Measurements from ENCODE around the gene ZNF865.
A peak's percentile ranks its signal among the peaks of the same experiment; 100 is the strongest.

The ZNF865 gene

DNA sequence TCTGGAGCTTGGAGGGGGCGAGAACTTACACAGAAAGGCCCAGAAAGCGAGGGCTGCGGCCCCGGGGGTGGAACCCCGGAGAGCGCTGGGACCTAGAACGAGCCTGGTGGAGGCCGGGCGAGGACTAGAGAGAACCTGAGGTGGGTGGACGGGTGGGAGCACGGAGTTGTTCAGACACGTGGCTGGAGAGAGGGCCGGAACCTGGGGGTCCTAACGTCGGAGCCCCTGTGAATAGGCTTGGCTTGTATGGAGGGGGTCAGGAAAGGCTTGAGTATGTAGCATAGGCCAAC is 38.4 kb downstream of the ZNF865 start:
- TF ChIP-seq, protein P1, sequence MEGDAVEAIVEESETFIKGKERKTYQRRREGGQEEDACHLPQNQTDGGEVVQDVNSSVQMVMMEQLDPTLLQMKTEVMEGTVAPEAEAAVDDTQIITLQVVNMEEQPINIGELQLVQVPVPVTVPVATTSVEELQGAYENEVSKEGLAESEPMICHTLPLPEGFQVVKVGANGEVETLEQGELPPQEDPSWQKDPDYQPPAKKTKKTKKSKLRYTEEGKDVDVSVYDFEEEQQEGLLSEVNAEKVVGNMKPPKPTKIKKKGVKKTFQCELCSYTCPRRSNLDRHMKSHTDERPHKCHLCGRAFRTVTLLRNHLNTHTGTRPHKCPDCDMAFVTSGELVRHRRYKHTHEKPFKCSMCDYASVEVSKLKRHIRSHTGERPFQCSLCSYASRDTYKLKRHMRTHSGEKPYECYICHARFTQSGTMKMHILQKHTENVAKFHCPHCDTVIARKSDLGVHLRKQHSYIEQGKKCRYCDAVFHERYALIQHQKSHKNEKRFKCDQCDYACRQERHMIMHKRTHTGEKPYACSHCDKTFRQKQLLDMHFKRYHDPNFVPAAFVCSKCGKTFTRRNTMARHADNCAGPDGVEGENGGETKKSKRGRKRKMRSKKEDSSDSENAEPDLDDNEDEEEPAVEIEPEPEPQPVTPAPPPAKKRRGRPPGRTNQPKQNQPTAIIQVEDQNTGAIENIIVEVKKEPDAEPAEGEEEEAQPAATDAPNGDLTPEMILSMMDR (IDR thresholded peaks at IDR 0.05; ENCODE audit: low read depth, low read length), result no peak
- no peak for DNase-seq (ENCODE audit: low read depth, low spot score)
- in situ Hi-C loops (cut with HindIII; ENCODE audit: low sequenced_read_pairs), result no loop called here
- peak overlapping the region; percentile 75 for H3K4me3 ChIP-seq (ENCODE audit: low read depth, low read length)

DNA sequence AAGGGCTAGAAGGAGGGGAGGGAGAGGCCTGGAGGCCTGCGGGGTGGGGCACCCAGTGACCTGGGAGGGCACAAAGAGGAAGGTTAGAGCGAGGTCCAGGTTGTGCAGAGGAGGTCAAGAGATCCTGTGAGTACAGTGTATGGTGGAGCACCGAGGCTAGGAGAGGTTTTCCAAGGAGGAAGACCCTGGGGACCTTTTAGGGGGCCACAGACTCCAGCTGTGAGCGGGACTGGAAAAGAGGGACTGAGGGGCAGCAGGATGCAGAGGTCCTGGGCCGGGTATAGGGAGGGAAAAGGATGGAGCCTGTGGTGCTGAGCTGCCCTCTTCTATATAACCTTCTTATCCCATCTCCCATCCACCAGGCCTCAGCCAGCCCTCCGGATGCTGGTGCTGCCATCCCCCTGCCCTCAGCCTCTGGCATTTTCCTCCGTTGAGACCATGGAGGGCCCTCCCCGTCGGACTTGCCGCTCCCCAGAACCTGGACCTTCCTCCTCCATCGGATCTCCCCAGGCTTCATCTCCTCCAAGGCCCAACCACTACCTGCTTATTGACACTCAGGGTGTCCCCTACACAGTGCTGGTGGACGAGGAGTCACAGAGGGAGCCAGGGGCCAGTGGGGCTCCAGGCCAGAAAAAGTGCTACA is 38.9 kb downstream of the ZNF865 start:
- in situ Hi-C loops (cut with HindIII; ENCODE audit: low sequenced_read_pairs), result no loop called here
- TF ChIP-seq, protein P1 (IDR thresholded peaks at IDR 0.05; ENCODE audit: low read depth, low read length), result no peak
- no peak for DNase-seq (ENCODE audit: low read depth, low spot score)
- H3K4me3 ChIP-seq (ENCODE audit: low read depth, low read length), result peak overlapping the region; percentile 75

DNA sequence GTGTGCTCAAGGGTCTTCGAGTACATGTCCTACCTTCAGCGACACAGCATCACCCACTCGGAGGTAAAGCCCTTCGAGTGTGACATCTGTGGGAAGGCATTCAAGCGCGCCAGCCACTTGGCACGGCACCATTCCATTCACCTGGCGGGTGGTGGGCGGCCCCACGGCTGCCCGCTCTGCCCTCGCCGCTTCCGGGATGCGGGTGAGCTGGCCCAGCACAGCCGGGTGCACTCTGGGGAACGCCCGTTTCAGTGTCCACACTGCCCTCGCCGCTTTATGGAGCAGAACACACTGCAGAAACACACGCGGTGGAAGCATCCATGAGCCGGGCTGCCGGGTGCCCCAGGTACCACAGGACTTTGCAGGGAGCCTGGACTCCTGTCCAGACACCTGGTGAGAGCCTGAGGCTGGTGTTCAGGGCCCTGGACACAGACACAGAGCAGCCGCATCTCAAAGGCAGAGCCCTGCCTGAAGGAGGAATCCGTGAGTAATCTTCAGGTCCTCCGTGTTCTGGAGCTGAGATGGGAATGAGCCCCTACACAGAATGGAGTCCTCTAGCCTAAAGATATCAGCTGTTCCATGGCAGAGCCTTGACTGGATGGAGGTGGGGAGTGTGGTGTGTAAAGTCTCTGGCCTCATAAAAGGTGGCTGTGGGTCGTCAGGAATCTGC is 39.5 kb downstream of the ZNF865 start:
- peak overlapping the region; percentile 75 for H3K4me3 ChIP-seq (ENCODE audit: low read depth, low read length)

DNA sequence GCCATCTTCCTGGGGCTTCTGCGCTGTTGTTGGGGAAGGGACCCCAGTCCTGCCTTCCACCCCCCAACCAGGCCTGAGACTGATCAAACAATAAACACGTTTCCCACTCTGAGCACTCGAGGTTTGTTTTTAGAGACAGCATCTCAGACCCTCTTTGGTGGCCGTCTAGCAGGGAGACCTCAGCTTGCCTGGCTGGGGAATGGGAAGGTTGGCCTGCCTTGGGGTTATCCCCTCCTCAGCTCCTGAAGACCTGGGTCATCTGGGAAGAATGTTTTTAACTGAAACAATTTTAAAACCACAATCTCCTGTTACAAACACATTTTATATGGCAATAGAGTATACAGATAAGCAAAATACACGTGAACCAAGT is 40.0 kb downstream of the ZNF865 start:
- TF ChIP-seq, protein P1 (IDR thresholded peaks at IDR 0.05; ENCODE audit: low read depth, low read length), result no peak
- in situ Hi-C loops (cut with HindIII; ENCODE audit: low sequenced_read_pairs), result no loop called here
- no peak for DNase-seq (ENCODE audit: low read depth, low spot score)
- no peak overlapping the region for H3K4me3 ChIP-seq (ENCODE audit: low read depth, low read length)

More for the DNA sequence above, 39.5 kb downstream of the ZNF865 start:
- in situ Hi-C loops (cut with HindIII; ENCODE audit: low sequenced_read_pairs), result no loop called here
- no peak for DNase-seq (ENCODE audit: low read depth, low spot score)
- TF ChIP-seq, protein P1 (IDR thresholded peaks at IDR 0.05; ENCODE audit: low read depth, low read length), result no peak

DNA sequence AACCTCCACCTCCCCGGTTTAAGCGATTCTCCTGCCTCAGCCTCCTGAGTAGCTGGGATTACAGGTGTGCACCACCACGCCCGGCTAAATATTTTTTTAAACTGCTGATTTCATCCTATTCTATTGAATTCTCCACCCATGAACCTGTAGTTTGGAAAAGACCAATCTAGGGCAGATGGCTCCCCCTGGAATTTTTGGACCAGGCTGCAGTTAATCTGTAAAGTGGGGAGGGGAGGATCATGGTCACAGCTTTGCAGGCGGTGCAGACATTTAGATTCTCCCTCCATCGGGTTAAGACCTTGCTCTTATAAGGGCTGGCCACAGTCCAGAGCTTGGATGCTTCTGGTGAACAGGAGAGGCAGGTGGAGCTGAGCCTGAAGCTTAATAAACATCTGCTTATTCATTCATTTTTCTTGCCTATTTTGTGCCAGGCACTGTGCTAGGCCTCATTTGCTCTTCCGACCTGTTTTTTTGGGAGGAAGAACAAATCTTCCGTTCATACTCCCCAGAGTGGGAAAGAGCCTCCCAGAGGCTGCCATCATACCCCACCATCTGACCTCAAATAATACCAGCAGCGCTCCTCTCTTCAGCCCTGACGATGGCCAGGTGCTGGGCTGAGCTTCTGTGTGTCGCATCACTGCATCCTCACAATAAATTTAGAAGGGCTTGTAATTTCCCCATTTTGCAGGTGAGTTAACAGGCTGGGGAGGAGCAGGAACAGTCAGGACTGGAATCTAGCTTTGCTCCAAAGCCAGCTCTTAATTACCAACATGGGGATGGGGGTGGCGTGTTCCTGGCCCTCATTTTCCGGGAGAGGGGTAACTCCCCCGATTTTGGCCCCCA is 41.7 kb downstream of the ZNF865 start:
- peak overlapping the region; percentile 71 for H3K4me3 ChIP-seq (ENCODE audit: low read depth, low read length)
- no peak for DNase-seq (ENCODE audit: low read depth, low spot score)
- in situ Hi-C loops (cut with HindIII; ENCODE audit: low sequenced_read_pairs), result no loop called here
- TF ChIP-seq, protein P1 (IDR thresholded peaks at IDR 0.05; ENCODE audit: low read depth, low read length), result no peak

DNA sequence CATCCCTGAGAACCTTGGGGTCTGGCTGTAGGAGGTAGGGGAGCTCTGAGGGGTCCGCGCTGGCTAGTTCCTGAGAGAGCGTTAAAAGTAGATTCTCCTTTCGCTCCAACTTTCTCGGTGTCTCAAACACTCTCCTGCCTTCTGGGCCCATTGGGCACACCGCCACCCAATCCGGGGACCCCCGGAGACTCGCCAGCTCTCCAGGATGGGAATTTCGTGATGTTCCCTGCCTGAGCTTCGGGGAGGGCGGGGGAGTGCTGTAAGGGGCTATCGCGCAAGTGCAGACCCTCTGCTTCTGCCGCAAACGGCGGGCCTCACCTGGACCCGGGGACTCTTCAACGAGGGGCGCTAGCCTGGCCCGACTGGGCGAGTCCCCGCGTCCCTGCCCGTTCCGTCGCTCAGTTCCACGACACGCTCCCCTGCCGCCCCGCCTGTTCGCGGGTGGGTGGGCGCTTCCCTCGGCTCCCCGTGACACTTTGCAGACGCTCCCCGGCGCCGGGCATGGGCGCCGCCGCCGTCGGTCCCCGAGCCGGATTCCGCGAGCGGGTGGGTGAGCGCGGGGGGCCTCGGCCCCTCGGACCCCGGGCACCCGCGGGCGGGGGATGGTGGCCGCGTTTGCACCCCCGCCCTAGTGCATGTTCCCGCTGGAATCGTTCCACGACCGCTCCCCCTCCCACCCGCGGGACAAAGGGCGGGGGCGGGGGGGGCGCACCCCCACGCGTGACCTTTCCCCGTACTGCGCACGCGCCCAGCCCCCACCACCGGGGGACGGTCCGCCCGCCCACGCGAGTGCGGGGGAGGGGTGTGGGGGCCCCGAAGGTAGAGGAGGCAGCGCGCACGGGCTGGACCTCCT is 42.5 kb downstream of the ZNF865 start, which contains the start of gene CCDC106:
Gene CCDC106 (plus strand): TSS at position 481 of the 853 bp plus-strand sequence. CDS start 835 bp downstream, outside the sequence.
- peak within 1 kb of the TSS; percentile 71 for H3K4me3 ChIP-seq (ENCODE audit: low read depth, low read length)
- DNase-seq (ENCODE audit: low read depth, low spot score), result peak; percentile 77
- in situ Hi-C loops (cut with HindIII; ENCODE audit: low sequenced_read_pairs), result no loop called here
- TF ChIP-seq, protein P1 (IDR thresholded peaks at IDR 0.05; ENCODE audit: low read depth, low read length), result no peak
